GM21447 (cell line): ENCODE data around the gene SPATA31A6.
"Not testable (repeated sequence)": the region's sequence is repeated elsewhere in the genome, so short reads cannot be mapped to it uniquely, and the experiment has no call there.

ENCODE experiments used
- ATAC-seq: cut with Tn5 transposase; IDR thresholded peaks from one replicate; pipeline ENCODE4 v1.9.1; 2021; ENCODE audit not compliant: unreplicated experiment

The SPATA31A6 gene

DNA sequence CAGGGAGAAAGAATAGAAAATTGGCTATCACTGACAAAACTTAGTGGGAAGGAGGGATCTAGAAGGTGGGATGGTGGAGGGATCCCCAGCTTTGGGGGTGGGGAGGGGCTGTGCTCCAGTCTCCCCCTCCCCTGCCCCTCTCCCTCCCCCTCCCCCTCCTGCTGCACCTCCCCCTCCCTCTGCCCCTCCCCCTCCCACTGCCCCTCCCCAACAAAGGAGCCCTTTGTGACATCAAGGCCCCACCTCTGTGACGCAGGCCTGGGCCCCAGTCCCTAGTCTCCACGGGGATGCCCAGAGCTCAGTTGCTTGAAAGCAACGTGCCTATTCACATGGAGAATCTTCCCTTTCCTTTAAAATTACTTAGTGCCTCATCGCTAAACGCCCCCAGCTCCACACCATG lies at the start of gene SPATA31A6:
TSS of gene SPATA31A6 (plus strand) at position 301 of the 400 bp plus-strand sequence. CDS start at position 330, 29 bp downstream.
- not testable (repeated sequence) for ATAC-seq

DNA sequence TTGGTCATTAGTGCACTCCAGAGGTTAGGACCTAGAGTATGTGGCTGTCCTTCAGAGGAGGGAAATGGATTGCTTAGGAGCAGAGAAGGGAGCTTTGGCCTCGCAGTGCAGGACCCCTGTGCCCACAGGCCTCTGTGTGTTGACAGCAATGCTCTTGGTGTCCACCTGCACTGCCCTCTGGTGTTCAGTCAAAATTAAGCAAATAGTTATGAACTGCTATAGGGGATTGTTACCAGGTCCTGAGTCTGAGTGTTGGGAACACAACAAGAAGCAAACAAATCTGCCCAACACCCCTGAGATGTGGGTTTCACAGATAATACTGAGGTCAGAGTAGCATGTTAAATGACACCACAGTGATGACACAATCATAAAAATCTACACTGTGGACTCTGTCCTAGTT lies 23.2 kb upstream of the SPATA31A6 start:
- not testable (repeated sequence) for ATAC-seq

DNA sequence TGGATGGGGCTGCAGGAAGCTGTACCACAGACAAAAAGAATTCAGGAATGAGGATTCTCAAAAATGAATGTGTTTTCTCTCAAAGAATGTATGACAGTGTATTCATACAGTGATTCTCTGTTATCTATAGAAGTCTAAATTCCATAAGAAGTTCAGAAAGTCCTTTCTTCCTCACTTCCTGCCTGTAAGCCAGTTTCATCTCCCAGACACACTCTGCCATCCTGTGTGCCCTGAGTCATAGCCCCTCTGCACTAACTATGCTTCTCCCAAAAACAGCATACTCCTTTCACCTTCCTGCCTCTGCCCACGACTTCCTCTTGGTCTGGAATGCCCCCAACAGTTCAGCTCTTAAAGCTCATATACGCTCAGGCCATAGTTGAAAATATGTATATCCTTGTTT lies 36.4 kb downstream of the SPATA31A6 start:
- not testable (repeated sequence) for ATAC-seq

DNA sequence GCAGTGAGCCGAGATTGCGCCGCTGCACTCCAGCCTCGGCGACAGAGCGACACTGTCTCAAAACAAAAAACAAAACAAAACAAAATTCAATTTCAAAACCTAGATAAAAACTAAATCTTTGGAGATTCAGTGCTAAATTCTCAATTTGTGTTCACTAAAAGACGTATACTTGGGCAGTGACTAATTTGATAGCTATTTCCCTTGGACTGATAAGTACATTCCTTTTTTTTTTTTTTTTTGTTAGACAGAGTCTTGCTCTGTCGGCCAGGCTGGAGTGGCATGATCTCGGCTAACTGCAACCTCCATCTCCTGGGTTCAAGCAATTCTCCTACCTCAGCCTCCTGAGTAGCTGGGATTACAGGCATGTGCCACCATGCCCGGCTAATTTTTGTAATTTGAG lies 39.8 kb downstream of the SPATA31A6 start:
- ATAC-seq, result not testable (repeated sequence)

DNA sequence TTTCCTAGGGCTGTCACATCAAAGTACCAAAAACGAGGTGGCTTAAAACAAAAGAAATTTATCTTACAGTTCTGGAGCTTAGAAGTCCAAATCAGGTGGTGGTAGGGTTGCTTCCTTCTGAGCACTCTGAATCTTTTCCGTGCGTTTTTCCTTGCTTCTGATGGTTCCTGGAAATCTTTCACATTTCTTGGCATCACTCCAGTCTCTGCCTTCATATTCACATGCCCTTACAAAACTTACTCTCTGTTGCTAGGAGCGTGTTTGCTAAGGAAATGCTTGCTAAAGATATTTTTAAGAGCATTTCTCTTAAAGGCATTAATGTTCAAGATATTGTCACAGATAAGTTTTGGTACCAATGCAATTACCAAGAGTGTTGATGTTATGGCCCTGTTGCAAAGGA lies 49.6 kb downstream of the SPATA31A6 start:
- ATAC-seq, result not testable (repeated sequence)

DNA sequence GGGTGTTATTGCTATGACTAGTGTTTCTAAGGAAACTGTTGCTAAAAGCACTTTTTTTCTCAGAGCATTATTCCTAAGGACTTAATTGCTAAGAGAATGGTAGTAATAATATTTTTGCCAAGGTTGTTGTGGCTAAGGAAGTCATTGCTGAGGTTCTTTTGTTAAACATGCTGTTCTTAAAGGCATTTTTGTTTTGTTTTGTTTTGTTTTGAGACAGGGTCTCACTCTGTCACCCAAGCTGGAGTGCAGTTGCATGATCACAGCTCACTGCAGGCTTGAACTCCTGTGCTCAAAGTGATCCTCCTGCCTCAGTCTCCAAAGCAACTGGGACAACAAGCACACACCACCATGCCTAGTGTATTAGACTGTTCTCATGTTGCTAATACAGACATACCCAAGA lies 51.2 kb downstream of the SPATA31A6 start:
- not testable (repeated sequence) for ATAC-seq

DNA sequence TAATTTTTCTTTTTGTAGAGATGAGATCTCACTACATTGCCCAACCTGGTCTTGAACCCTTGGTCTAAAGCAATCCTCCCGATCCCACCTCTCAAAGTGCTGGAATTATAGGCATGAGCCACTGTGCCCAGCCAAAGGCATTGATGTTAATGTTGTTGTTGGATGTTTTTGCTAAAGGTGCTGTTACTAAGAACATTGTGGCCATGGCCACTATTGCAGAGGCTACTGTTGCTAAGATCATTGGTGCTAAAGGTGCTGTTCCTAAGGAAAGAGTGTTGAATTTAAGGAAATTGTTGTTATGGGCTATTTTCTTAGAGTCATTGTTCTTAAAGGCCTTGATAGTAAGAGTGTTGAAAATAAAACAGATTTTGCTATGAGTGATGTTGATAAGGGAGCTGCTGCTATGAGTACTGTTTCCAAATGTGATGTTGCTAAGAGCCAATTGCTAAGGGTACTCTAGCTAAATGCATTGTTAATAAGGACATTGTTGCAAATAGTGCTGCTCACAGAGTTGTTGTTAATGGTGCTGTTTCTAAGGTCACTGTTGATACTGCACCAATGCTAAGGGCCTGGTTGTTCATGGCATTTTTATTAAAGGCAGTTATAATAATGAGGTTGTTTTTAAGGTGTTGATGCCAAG lies 52.0 kb downstream of the SPATA31A6 start:
- not testable (repeated sequence) for ATAC-seq

DNA sequence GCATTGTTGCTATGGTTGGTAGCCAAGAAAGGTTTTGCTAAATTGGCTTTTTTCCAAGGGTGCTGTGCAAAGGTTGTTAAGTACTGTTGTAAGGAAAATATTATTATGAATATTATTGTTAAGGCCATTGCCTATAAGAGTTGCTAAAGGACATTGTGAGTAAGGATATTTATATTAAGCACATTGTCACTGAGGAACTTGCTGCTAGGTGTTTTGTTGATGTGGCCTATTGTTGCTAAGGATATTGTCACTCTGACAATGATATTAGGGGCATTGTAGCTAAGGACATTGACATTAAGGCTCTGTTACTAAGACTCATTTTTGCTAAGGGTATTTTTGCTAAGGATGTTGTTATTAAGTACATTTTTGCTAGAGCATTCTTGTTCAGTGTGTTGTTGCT lies 52.6 kb downstream of the SPATA31A6 start:
- not testable (repeated sequence) for ATAC-seq

DNA sequence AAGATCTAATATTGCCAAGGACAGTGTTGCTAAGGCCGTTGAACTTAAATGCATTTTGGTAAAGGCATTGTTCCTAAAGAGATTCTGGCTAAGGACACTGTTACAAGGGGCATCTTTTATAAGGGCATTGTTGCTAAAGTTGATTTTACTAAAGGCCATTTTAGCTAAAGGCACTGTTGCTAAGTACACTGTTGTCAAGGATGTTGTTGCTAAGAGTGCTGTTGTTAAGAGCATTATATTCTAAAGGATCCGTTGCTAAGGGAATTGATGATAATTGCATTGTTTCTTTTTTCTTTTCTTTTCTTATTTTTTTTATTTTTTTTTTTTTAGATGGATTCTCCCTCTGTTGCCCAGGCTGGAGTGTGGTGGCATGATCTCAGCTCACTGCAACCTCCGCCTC lies 53.9 kb downstream of the SPATA31A6 start:
- not testable (repeated sequence) for ATAC-seq

DNA sequence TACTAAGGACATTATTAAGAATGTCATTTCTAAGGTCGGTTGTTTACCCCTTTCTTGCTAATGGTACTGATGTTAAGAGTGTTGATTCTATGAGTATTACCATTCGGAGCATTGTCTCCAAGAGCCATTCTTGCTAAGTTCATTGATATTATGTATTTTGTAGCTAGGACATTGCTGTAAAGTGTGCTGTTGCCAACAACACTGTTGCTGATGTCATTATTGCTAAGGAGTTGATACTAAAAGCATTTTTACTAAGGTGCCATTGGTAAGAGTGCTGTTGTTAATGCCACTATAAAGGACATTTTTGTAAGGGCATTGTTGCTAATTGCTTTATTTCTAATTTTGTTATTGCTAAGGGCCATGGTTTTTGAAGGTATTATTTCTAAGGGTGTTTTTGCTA lies 55.4 kb downstream of the SPATA31A6 start:
- ATAC-seq, result not testable (repeated sequence)
